ES-I3 (cell line): Measurements from ENCODE around the gene KLRF1.

ENCODE experiments used
- H3K36me3 ChIP-seq: 2 replicates; pipeline ENCODE4 v1.6.1; 2013; ENCODE audit warnings: mild to moderate bottlenecking, low read length, control low read depth, moderate library complexity; ENCODE audit not compliant: insufficient read depth
- H3K4me1 ChIP-seq: 2 replicates; pipeline ENCODE4 v1.6.1; 2013; ENCODE audit warnings: mild to moderate bottlenecking, control low read depth, low read length; ENCODE audit not compliant: insufficient read depth
- H3K9ac ChIP-seq: 2 replicates; pipeline ENCODE4 v1.6.1; 2013; ENCODE audit warnings: low read depth, mild to moderate bottlenecking, low read length, moderate library complexity
- H3K9me3 ChIP-seq: 2 replicates; pipeline ENCODE4 v1.6.1; 2013; ENCODE audit warnings: mild to moderate bottlenecking, low read length, moderate library complexity; ENCODE audit not compliant: control insufficient read depth, insufficient read depth

Gene KLRF1

DNA sequence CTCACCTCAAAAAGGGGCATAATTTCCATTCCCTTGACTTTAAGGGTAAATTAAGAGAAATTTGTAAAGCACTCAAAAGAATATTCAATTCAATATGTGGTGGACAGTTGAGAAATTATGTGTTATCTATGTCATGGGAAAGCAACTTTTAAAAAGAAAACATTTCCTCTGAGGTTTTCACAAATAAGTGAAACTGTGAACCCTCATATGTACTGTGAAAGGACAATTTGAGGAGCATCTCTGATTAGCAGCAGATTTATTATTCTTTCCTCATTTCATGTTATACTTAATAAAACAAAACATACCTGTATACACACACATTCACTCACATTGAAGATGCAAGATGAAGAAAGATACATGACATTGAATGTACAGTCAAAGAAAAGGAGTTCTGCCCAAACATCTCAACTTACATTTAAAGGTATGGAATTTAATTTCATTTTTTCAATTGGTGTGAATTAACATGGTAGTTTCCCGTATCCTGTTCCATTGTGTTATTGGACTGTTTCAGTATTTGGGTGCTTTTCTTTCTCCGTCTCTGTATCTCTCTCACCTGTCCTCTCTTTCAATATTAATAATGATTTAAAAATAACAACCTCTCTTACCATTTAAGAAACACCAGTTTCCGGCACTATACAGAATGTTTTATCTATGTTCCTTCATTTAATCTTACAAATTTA is at the start of gene KLRF1:
Gene KLRF1, plus strand, starts transcription at position 273 of the 680 bp plus-strand sequence. Its CDS starts 64 bp downstream, at position 337.
- H3K9me3 ChIP-seq: 0 out of 2 replicates have a peak, but pooled peaks cover 2% of the 10 kb centered on the region
- H3K4me1 ChIP-seq: no peaks in the 10 kb centered on the region
- no peak within 1 kb of the TSS for H3K9ac ChIP-seq
- H3K36me3 ChIP-seq: no peaks in the 10 kb centered on the region

DNA sequence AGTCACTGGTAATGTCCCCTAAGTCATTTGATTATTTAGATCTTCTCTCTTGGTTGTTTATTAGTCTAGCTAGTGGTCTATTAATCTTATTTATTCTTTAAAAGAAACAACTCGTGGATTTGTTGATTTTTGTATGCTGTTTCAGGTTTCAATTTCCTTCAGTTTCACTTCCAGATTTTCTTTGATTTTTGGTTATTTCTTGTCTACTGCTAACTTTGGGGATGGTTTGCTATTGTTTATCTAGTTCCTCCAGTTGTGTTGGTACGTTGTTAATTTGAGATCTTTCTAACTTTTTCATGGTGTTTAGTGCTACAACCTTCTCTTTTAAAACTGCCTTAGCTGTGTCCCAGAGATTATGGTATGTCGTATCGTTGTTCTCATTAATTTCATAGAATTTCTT is 48.1 kb upstream of the KLRF1 start:
- Histone ChIP-seq H3K4me1 (peaks cover 17% of the 10 kb centered on the region; the same call in 1 of the 2 replicates), H3K36me3 (no peaks in the 10 kb centered on the region), H3K9ac (no peak overlapping the region), H3K9me3 (no peaks in the 10 kb centered on the region)

GRCh38 chr12:9781360-9781759 is 45.9 kb upstream of the KLRF1 start:
- no peaks in the 10 kb centered on the region for H3K36me3 ChIP-seq
- peaks cover 24% of the 10 kb centered on the region for H3K4me1 ChIP-seq
- no peaks in the 10 kb centered on the region for H3K9me3 ChIP-seq
- no peak overlapping the region for H3K9ac ChIP-seq

- Histone ChIP-seq H3K9me3 (no peaks in the 10 kb centered on the region), H3K9ac (no peak overlapping the region), H3K36me3 (no peaks in the 10 kb centered on the region), H3K4me1 (peaks cover 28% of the 10 kb centered on the region)
Observed at GRCh38 chr12:9782547-9783382, 44.5 kb upstream of the KLRF1 start.

GRCh38 chr12:9784326-9784725 is 43.0 kb upstream of the KLRF1 start:
- Histone ChIP-seq H3K36me3 (no peaks in the 10 kb centered on the region), H3K4me1 (peaks cover 28% of the 10 kb centered on the region), H3K9ac (no peak overlapping the region), H3K9me3 (no peaks in the 10 kb centered on the region)

DNA sequence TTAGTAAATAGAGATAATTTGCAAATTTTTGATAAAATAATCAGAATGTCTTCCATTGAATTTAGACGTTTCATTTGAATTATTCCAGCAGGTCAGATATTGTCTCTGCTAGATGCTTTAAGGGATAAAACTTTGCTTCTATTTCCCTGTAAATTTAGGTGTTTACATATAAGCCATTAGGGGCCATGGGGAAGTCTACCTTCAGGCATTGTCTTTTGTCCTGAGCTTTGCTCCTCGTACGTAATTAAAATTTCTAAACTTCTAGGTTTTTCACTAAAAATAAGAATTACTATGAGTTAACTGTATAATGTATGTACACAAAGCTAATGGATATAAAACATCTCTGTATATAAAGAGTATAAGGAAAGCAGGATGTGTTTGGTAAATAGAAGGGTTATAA is 42.5 kb upstream of the KLRF1 start:
- Histone ChIP-seq H3K4me1 (peaks cover 28% of the 10 kb centered on the region), H3K36me3 (no peaks in the 10 kb centered on the region), H3K9me3 (no peaks in the 10 kb centered on the region), H3K9ac (no peak overlapping the region)

GRCh38 chr12:9786726-9787717 is 40.3 kb upstream of the KLRF1 start:
- H3K4me1 ChIP-seq: peaks cover 28% of the 10 kb centered on the region
- H3K9ac ChIP-seq: no peak overlapping the region
- H3K9me3 ChIP-seq: no peaks in the 10 kb centered on the region
- H3K36me3 ChIP-seq: no peaks in the 10 kb centered on the region

DNA sequence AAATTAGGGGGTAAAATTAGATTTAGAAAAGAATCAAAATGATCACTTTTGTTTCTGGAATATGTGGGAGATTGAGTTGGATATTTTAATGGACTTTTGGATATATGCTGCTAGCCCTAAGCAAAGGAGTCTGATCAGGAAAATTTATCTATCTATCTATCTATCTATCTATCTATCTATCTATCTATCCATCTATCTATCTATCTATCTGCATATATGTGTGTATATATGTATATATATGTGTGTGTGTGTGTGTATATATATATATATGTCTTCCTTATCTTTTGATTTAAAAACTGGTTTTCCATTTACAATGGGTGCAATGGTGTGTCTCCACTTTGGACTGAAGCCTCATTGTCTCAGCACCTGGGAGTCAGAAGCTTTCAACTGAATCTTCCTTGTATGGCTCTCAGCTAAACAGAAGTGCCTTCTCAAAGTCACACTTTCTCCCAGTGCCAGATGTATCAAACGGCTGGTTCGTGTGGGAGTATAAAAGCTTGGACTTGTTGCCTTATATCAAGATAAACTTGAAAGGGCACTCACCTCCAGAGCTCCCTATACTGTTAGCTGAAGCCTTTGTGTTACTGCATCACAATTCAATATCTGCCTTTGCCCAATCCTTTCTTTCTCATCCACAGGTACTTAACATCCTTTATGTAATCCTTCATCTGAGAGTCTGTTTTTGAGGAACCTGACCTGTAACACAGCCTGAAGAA is 34.9 kb upstream of the KLRF1 start:
- Histone ChIP-seq H3K4me1 (0 out of 2 replicates have a peak, but pooled peaks cover under 1% of the 10 kb centered on the region), H3K36me3 (no peaks in the 10 kb centered on the region), H3K9me3 (no peaks in the 10 kb centered on the region), H3K9ac (no peak overlapping the region)

DNA sequence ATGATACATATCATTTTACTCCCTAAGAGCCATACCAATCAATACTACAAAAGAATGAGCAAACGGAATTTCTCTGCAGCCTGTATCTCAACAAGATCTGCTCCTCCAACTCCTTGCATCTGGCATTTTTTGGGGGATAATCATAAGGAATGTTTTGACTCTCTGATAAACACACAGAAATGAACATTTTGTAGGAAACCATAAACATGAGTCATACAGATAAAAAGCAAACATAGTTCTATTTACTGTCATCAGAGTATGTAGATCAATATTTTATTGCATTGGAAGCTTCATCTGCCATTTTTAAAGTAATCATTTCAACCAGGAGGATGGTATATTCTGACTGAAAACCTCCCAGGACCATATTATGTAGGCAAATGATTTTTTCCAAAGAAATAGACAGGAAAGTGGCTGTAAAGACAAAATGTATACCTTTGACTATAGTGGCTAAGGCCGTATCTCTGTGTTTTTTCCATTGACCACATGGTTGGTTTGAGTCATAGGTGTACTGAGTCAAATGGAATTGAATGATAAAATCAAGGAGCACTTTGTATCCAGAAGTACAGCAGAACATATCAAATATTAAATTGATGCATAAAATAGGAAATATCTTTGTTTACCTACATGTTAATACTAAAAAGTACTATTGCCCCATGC is 34.2 kb upstream of the KLRF1 start:
- H3K9me3 ChIP-seq: no peaks in the 10 kb centered on the region
- H3K4me1 ChIP-seq: no peaks in the 10 kb centered on the region
- no peak overlapping the region for H3K9ac ChIP-seq
- H3K36me3 ChIP-seq: no peaks in the 10 kb centered on the region

GRCh38 chr12:9793779-9794395 is 33.4 kb upstream of the KLRF1 start:
- H3K36me3 ChIP-seq: no peaks in the 10 kb centered on the region
- no peaks in the 10 kb centered on the region for H3K4me1 ChIP-seq
- H3K9ac ChIP-seq: no peak overlapping the region
- H3K9me3 ChIP-seq: no peaks in the 10 kb centered on the region

GRCh38 chr12:9794484-9795093 is 32.7 kb upstream of the KLRF1 start:
- Histone ChIP-seq H3K9me3 (no peaks in the 10 kb centered on the region), H3K4me1 (no peaks in the 10 kb centered on the region), H3K36me3 (no peaks in the 10 kb centered on the region), H3K9ac (no peak overlapping the region)

GRCh38 chr12:9795945-9796344 is 31.3 kb upstream of the KLRF1 start:
- Histone ChIP-seq H3K36me3 (no peaks in the 10 kb centered on the region), H3K4me1 (no peaks in the 10 kb centered on the region), H3K9ac (no peak overlapping the region), H3K9me3 (no peaks in the 10 kb centered on the region)

DNA sequence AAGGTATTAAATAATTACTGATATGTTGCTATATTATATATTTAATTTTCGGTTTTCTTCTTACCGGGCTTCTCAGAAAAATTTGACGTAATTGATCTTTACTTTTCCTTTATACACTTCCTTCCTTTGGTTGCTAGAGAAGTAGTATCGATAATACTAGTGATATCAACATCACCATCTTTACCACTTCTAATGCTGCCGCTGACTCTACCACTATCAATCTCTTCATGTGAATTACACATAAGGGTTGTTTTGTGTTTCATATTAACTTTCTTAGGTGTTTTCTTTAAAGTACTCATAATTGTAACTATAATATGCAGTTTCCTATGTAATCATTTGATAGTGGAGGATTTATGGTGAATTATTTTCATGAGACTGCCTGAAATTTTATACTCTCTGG is 30.9 kb upstream of the KLRF1 start:
- Histone ChIP-seq H3K9ac (no peak overlapping the region), H3K9me3 (no peaks in the 10 kb centered on the region), H3K4me1 (no peaks in the 10 kb centered on the region), H3K36me3 (no peaks in the 10 kb centered on the region)
